Sigmoid colon (tissue), 7 donors: ENCODE measurements around the gene CEP63. TPM values are rescaled to one million over a fixed set of nuclear protein-coding genes. Genes with fewer than 3 reads are reported as not detected.

Source experiments
- DNase-seq: peaks from one replicate; pipeline ENCODE4 v3.0.0-alpha.2; 2019
- H3K27ac ChIP-seq, 4 donors: fragments of 200-600 bp; sonication (generic); one replicate each; pipeline ENCODE4 v1.5.1; 2016 to 2019; ENCODE audit warnings: mild to moderate bottlenecking in 1 of 4
- H3K27me3 ChIP-seq, 3 donors: fragments of 200-600 bp; sonication (generic); one replicate each; pipeline ENCODE4 v1.5.1; 2019; ENCODE audit warnings: mild to moderate bottlenecking in 1 of 3
- H3K36me3 ChIP-seq, 4 donors: fragments of 200-600 bp; sonication (generic); one replicate each; pipeline ENCODE4 v1.5.1; 2016 to 2019
- H3K4me1 ChIP-seq, 4 donors: fragments of 200-600 bp; sonication (generic); one replicate each; pipeline ENCODE4 v1.5.1; 2017 to 2019
- H3K4me3 ChIP-seq, 4 donors: fragments of 200-600 bp; sonication (generic); one replicate each; pipeline ENCODE4 v1.5.1; 2017 to 2019; ENCODE audit warnings: mild to moderate bottlenecking in 2 of 4, moderate library complexity in 1 of 4
- H3K9me3 ChIP-seq, 4 donors: fragments of 200-600 bp in 3 of 4; sonication (generic) in 3 of 4; one replicate each; pipeline versions ENCODE4 v1.5.1 to v1.6.1; 2013 to 2019
- EP300 ChIP-seq, 4 donors: sonication (generic); formaldehyde crosslinking; IDR thresholded peaks; one replicate each; pipeline ENCODE4 v1.6.1; 2017; ENCODE audit warnings: antibody characterized with exemption in 4 of 4
- POLR2A ChIP-seq, 2 donors: fragments of 450-650 bp; IDR thresholded peaks; one replicate each; pipeline ENCODE4 v1.6.1; 2016; ENCODE audit warnings: antibody characterized with exemption in 2 of 2, mild to moderate bottlenecking in 2 of 2, moderate library complexity in 2 of 2
- POLR2AphosphoS5 ChIP-seq, 4 donors: sonication (generic); formaldehyde crosslinking; IDR thresholded peaks; one replicate each; pipeline ENCODE4 v1.6.1; 2017; ENCODE audit warnings: antibody characterized with exemption in 4 of 4
- WGBS, 2 donors: extraction: QIAGEN DNeasy Blood & Tissue Kit; methylation state at CpG; one replicate each; pipeline ENCODE4 v1.1.7; 2013; 5-methylcytosine and 5-hydroxymethylcytosine counted together
- intact Hi-C: fragments of 100-400 bp; cut with DNase I; formaldehyde crosslinking; loops from one replicate; pipeline ENCODE4 v1.15.1; 2023
- polyA plus RNA-seq, 3 donors: library from polyadenylated mRNA; stranded (reverse); fragments of 200-250 nt; gene quantifications; one replicate each; pipeline ENCODE4 v1.2.3, GENCODE V29; 2013
- total RNA-seq, 4 donors: library from RNA; depleted of rRNA; stranded (reverse); fragments of >200 nt; gene quantifications; one replicate each; pipeline ENCODE4 v1.1.0, GENCODE V29; 2016
- TF ChIP-seq, protein P1 (sequence below), 4 experiments: fragments of 450-650 bp in 3 of 4; fragments of 200-600 bp in 1 of 4; IDR thresholded peaks; one replicate each; pipeline ENCODE4 v1.5.1; 2016 to 2019; ENCODE audit warnings: antibody characterized with exemption in 4 of 4, mild to moderate bottlenecking in 3 of 4, moderate library complexity in 2 of 4
- donor health status: healthy with polysubstance abuse.
- donor health status: Bipolar disorder and iron deficiency.
- donor health status: healthy.

Gene CEP63
- total and polyA plus RNA-seq, 7 donors, result 16.6 to 33.5 (median 22.5) TPM

- intact Hi-C loops, result no loop called here
- Histone ChIP-seq H3K4me3 (no peak overlapping the region), H3K27ac (no peak overlapping the region), H3K36me3 (peaks cover 0 to 10% (median 0%) of the 10 kb centered on the region in 4 donors), H3K27me3 (no peaks in the 10 kb centered on the region), H3K9me3 (no peaks in the 10 kb centered on the region), H3K4me1 (peaks cover 0 to 2% (median 0%) of the 10 kb centered on the region in 4 donors)
- WGBS, 2 donors, result 40 to 44% methylated on average over 12 of the region's 12 CpGs
- no peak for TF ChIP-seq POLR2AphosphoS5 (IDR thresholded peaks at IDR 0.05)
- TF ChIP-seq, protein P1, sequence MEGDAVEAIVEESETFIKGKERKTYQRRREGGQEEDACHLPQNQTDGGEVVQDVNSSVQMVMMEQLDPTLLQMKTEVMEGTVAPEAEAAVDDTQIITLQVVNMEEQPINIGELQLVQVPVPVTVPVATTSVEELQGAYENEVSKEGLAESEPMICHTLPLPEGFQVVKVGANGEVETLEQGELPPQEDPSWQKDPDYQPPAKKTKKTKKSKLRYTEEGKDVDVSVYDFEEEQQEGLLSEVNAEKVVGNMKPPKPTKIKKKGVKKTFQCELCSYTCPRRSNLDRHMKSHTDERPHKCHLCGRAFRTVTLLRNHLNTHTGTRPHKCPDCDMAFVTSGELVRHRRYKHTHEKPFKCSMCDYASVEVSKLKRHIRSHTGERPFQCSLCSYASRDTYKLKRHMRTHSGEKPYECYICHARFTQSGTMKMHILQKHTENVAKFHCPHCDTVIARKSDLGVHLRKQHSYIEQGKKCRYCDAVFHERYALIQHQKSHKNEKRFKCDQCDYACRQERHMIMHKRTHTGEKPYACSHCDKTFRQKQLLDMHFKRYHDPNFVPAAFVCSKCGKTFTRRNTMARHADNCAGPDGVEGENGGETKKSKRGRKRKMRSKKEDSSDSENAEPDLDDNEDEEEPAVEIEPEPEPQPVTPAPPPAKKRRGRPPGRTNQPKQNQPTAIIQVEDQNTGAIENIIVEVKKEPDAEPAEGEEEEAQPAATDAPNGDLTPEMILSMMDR (IDR thresholded peaks at IDR 0.05), result no peak
- no peak for TF ChIP-seq POLR2A (IDR thresholded peaks at IDR 0.05)
- no peak for TF ChIP-seq EP300 (IDR thresholded peaks at IDR 0.05)
- DNase-seq, result no peak
Measured at GRCh38 chr3:134606033-134607025, 120.5 kb downstream of the CEP63 start.

- Histone ChIP-seq H3K36me3 (peaks cover 0 to 10% (median 0%) of the 10 kb centered on the region in 4 donors), H3K9me3 (no peaks in the 10 kb centered on the region), H3K4me3 (no peak overlapping the region), H3K4me1 (no peaks in the 10 kb centered on the region), H3K27me3 (no peaks in the 10 kb centered on the region), H3K27ac (no peak overlapping the region)
- WGBS, 2 donors, result 73 to 76% methylated on average over 13 of the region's 13 CpGs
- no peak for TF ChIP-seq POLR2AphosphoS5 (IDR thresholded peaks at IDR 0.05)
- TF ChIP-seq EP300 (IDR thresholded peaks at IDR 0.05), result no peak
- TF ChIP-seq, protein P1 (IDR thresholded peaks at IDR 0.05), result no peak
- no peak for TF ChIP-seq POLR2A (IDR thresholded peaks at IDR 0.05)
- DNase-seq, result no peak
- intact Hi-C loops, result no loop called here
Measured at GRCh38 chr3:134607054-134608022, 121.5 kb downstream of the CEP63 start.

DNA sequence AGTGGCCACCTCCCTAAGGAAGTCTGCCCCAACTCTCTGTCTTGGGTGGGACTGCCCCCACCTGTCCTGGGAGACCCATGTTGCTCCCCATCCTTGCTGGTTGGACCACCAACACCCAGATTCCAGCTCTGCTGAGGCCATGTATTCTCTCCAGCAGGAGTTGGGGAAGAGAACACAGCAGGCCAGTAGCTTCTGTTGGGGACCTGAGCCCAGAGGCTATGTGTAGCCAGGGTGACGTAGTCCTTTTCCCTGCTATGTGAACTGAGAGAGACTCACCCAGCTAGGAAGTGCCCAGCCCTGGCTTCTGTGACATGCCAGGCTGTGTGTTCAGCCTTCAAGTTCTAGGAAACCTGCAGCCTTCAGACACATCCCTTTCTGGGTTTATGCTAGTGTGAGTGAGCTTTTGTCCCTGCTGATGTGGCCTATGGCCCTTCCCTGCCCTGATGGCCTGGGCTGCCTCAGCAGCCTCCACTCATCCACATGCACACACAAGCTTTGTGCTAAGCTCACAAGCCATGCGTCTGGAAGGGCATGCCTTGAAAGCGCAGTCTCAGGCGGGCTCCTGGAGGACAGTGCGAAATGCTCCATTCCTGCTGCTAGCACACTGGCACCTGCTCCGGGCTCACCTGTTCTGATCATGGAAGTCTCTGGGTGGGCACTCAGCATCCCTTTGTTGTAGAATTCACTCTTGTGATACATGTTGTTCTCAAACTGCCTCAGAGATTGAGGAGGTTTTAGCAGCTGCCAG, 122.3 kb downstream of the CEP63 start:
- intact Hi-C loops, result no loop called here
- H3K27me3 ChIP-seq, result no peaks in the 10 kb centered on the region
- TF ChIP-seq POLR2A (IDR thresholded peaks at IDR 0.05) (no peak), EP300 (IDR thresholded peaks at IDR 0.05) (no peak), POLR2AphosphoS5 (IDR thresholded peaks at IDR 0.05) (no peak)
- TF ChIP-seq, protein P1 (IDR thresholded peaks at IDR 0.05), result no peak
- 93 to 95% methylated on average over 6 of the region's 6 CpGs for WGBS, 2 donors
- H3K36me3 ChIP-seq, result peaks cover 0 to 9% (median 0%) of the 10 kb centered on the region in 4 donors
- H3K4me1 ChIP-seq, result no peaks in the 10 kb centered on the region
- H3K9me3 ChIP-seq, result no peaks in the 10 kb centered on the region
- no peak overlapping the region for H3K27ac ChIP-seq
- no peak for DNase-seq
- H3K4me3 ChIP-seq, result no peak overlapping the region

DNA sequence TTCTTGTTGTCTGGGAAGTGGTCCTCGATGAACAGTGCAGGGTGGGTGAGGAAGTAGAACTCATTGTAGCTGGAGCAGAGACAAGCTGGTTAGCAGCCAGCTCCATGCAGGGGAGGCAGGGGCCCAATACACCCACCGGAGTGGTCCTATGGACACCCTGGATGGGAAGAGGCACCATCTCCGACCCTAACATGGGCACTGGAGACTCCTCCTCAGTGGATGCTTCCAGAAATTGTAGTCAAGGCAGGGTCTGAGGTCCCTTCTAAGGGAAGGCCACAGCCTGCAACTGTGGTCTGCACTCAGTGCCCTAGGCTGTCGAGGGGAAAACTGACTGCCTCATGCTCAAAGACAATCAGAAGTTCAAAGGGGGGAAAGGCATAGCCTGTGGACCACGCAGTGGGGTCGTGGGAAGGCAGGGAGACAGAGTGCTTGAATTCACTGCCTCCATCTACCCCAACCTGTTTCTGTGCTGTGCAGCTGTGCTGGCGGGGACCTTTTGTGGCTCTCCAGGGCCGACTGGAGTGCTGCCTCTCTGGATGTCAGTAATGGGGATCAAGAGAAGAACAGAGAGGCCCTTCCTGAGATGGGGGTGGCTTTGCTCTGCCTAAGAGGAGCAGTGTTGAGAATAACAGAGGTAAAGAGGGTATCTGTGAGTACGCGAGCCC, 123.0 kb downstream of the CEP63 start:
- Histone ChIP-seq H3K4me3 (no peak overlapping the region), H3K27me3 (no peaks in the 10 kb centered on the region), H3K36me3 (peaks cover 0 to 2% (median 0%) of the 10 kb centered on the region in 4 donors), H3K9me3 (no peaks in the 10 kb centered on the region), H3K4me1 (no peaks in the 10 kb centered on the region), H3K27ac (no peak overlapping the region)
- TF ChIP-seq EP300 (IDR thresholded peaks at IDR 0.05) (no peak), POLR2A (IDR thresholded peaks at IDR 0.05) (no peak), POLR2AphosphoS5 (IDR thresholded peaks at IDR 0.05) (no peak)
- TF ChIP-seq, protein P1 (IDR thresholded peaks at IDR 0.05), result no peak
- no peak for DNase-seq
- intact Hi-C loops, result no loop called here
- 84 to 85% methylated on average over 10 of the region's 10 CpGs for WGBS, 2 donors
